Activated B cell treated with CpG ODN at 0.5 μM for 24 hours (primary cell): Measurements from ENCODE around the gene KLHL7. TPM values are rescaled to one million over a fixed set of nuclear protein-coding genes. Genes with fewer than 3 reads are reported as not detected.

Source experiments
- ATAC-seq: fragments of 200-7000 bp; cut with Tn5 transposase; one replicate; pipeline ENCODE4 v1.10.0; 2021; ENCODE audit warnings: low read depth, mild to moderate bottlenecking, moderate library complexity
- CTCF ChIA-PET: fragments of 350-600 bp; sonication (Branson Sonifier 250); formaldehyde crosslinking; loops from one replicate; lab custom pipeline; 2021; ENCODE audit warnings: antibody characterized with exemption; lab: Charles Lee
- POLR2A ChIA-PET: fragments of 350-600 bp; sonication (Branson Sonifier 250); formaldehyde crosslinking; loops from one replicate; lab custom pipeline; 2021; ENCODE audit warnings: antibody characterized with exemption; lab: Charles Lee
- DNase-seq: peaks from one replicate; pipeline ENCODE4 v3.0.0; 2022
- H3K27ac Mint-ChIP-seq: one replicate; pipeline ENCODE4 v1.8.0; 2020; ENCODE audit warnings: mixed read lengths
- H3K27me3 Mint-ChIP-seq: one replicate; pipeline ENCODE4 v1.8.0; 2021; ENCODE audit warnings: mixed read lengths
- H3K36me3 Mint-ChIP-seq: one replicate; pipeline ENCODE4 v1.8.0; 2021; ENCODE audit warnings: low read depth, mixed read lengths
- H3K4me1 Mint-ChIP-seq: one replicate; pipeline ENCODE4 v1.8.0; 2021; ENCODE audit warnings: mixed read lengths
- H3K4me3 Mint-ChIP-seq: one replicate; pipeline ENCODE4 v1.8.0; 2020; ENCODE audit warnings: mild to moderate bottlenecking, mixed read lengths
- H3K9me3 Mint-ChIP-seq: one replicate; pipeline ENCODE4 v1.8.0; 2020; ENCODE audit warnings: mixed read lengths
- CTCF ChIP-seq: fragments of 200-600 bp; IDR thresholded peaks from one replicate; pipeline ENCODE4 v1.8.0; 2022; ENCODE audit warnings: antibody characterized with exemption, mild to moderate bottlenecking
- intact Hi-C: fragments of 100-400 bp; cut with micrococcal nuclease; formaldehyde crosslinking; loops from one replicate; pipeline ENCODE4 v1.15.1; 2024
- total RNA-seq: library from RNA; stranded (reverse); gene quantifications from 2 replicates; pipeline ENCODE4 v1.2.3, GENCODE V29; 2022

Gene KLHL7
- total RNA-seq, 1 donor from 2014 or later = 13.4 TPM

DNA sequence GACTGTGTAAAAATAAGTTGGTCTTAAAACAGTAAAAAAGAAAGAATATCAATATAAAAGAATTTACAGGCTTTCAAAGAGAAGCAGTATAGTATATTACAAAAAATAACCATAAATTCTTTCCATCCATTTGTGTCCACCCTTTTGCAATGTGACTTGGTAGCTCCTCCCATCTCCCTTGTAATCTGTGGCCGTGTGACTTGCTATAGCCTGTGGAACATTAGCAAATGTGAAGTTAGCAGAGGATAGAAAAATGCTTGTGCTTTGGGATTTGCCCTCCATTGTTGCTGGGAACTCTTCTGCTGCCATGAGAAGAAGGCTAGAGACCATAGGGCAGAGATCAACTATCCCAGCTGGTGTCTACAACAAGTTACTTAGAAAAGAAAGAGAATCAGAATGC, 30.2 kb downstream of the KLHL7 start:
- Mint-ChIP-seq H3K9me3 (peaks cover 6% of the 10 kb centered on the region), H3K36me3 (peaks cover 8% of the 10 kb centered on the region), H3K27ac (no peak overlapping the region), H3K4me3 (no peak overlapping the region), H3K27me3 (no peaks in the 10 kb centered on the region), H3K4me1 (no peaks in the 10 kb centered on the region)
- intact Hi-C loops = no loop called here
- no peak for ATAC-seq
- TF ChIP-seq CTCF = no peak
- ChIA-PET CTCF (interaction anchor here (1.0 kb wide), 1 partner anchor 13 kb away, joined by 3 read pairs; no protein-coding TSS in a partner anchor), POLR2A (interaction anchor here (0.6 kb wide), 1 partner anchor 40 kb away, joined by 3 read pairs; no protein-coding TSS in a partner anchor)
- no peak for DNase-seq

DNA sequence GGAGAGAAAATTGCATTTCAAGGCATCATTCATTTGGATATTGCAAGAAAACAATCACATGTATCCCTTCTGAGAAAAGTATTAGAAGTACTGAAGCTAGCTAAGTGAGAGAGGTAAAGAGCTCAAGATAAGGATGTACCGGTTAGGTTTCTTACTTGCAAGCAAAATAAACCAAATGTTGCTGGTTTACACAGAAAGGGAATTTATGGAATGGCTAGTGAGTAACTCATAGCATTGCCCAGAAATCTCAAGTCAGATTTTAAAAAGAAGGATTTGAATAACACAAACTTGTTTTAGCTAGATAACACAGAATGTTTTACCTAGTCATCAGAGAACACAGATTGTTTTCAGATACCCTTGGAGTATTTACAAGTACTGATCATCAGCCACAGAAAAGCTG, 30.6 kb downstream of the KLHL7 start:
- H3K4me1 Mint-ChIP-seq = no peaks in the 10 kb centered on the region
- H3K4me3 Mint-ChIP-seq = no peak overlapping the region
- POLR2A ChIA-PET = no interaction called here
- intact Hi-C loops = no loop called here
- H3K27me3 Mint-ChIP-seq = no peaks in the 10 kb centered on the region
- no peak for ATAC-seq
- H3K9me3 Mint-ChIP-seq = peaks cover 6% of the 10 kb centered on the region
- no peak for TF ChIP-seq CTCF
- no peak for DNase-seq
- H3K27ac Mint-ChIP-seq = no peak overlapping the region
- peaks cover 11% of the 10 kb centered on the region for H3K36me3 Mint-ChIP-seq
- CTCF ChIA-PET = interaction anchor here (1.0 kb wide), 1 partner anchor 13 kb away, joined by 3 read pairs; no protein-coding TSS in a partner anchor

DNA sequence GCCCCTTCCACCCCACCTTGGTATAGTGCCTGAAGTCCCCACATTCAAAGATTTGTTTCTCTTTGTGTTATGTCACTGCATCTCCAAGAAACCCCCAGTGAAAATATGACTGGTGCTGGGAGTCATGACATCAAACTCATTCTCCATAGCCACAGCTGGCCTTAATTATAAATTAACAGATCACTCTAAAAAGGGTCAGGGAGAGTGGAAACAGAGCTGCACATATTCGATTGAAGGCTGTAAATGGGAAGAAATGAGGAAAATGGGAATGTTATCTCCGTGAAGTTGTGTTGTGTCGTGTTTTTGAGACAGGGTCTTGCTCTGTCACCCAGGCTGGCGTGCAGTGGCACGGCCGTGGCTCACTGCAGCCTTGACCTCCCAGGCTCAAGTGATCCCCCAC, 52.1 kb downstream of the KLHL7 start:
- peaks cover 21% of the 10 kb centered on the region for H3K36me3 Mint-ChIP-seq
- no peaks in the 10 kb centered on the region for H3K27me3 Mint-ChIP-seq
- CTCF ChIA-PET = interaction anchor here (1.7 kb wide), 1 partner anchor 9 kb away, joined by 5 read pairs; no protein-coding TSS in a partner anchor

GRCh38 chr7:23158546-23158945, 53.0 kb downstream of the KLHL7 start:
- H3K4me3 Mint-ChIP-seq = no peak overlapping the region
- no peaks in the 10 kb centered on the region for H3K27me3 Mint-ChIP-seq
- H3K9me3 Mint-ChIP-seq = no peaks in the 10 kb centered on the region
- no peak overlapping the region for H3K27ac Mint-ChIP-seq
- no peak for TF ChIP-seq CTCF
- H3K4me1 Mint-ChIP-seq = no peaks in the 10 kb centered on the region
- intact Hi-C loops = no loop called here
- CTCF ChIA-PET = interaction anchor here (1.7 kb wide), 1 partner anchor 10 kb away, joined by 5 read pairs; no protein-coding TSS in a partner anchor
- ATAC-seq (no peak), DNase-seq (no peak)
- H3K36me3 Mint-ChIP-seq = peaks cover 17% of the 10 kb centered on the region
- POLR2A ChIA-PET = no interaction called here

More for the DNA sequence above, 52.1 kb downstream of the KLHL7 start:
- H3K27ac Mint-ChIP-seq = no peak overlapping the region
- intact Hi-C loops = no loop called here
- DNase-seq (no peak), ATAC-seq (no peak)
- POLR2A ChIA-PET = no interaction called here
- no peaks in the 10 kb centered on the region for H3K4me1 Mint-ChIP-seq
- no peak overlapping the region for H3K4me3 Mint-ChIP-seq
- H3K9me3 Mint-ChIP-seq = no peaks in the 10 kb centered on the region
- TF ChIP-seq CTCF = no peak

DNA sequence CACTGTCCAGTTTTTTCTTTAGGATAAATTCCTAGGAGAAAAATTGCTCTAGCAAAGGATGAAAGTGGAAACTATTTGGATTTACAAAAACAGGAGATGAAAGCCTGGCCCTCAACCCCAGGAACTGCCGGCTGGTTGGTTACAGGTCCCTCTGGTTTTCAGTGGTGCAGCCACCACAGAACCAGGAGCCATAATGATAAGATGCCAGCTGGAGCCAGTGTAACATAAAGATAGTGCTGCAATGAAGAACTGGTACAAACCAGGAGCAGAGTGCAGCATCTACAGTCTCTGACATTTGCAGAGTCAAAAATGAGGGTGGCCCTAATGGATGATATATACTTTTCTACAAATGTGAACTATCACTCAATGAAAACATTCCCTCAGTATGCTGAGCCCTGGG, 55.9 kb downstream of the KLHL7 start:
- TF ChIP-seq CTCF = no peak
- DNase-seq (no peak), ATAC-seq (no peak)
- no peak overlapping the region for H3K27ac Mint-ChIP-seq
- no peaks in the 10 kb centered on the region for H3K27me3 Mint-ChIP-seq
- CTCF ChIA-PET = no interaction called here
- no peaks in the 10 kb centered on the region for H3K4me1 Mint-ChIP-seq
- peaks cover 8% of the 10 kb centered on the region for H3K36me3 Mint-ChIP-seq
- no peaks in the 10 kb centered on the region for H3K9me3 Mint-ChIP-seq
- H3K4me3 Mint-ChIP-seq = no peak overlapping the region
- POLR2A ChIA-PET = no interaction called here
- intact Hi-C loops = no loop called here
